Natural killer cell (primary cell): ENCODE results near the gene SHROOM1. TPM values are rescaled to one million over a fixed set of nuclear protein-coding genes. Genes with fewer than 3 reads are reported as not detected.

ENCODE experiments used
- ATAC-seq, 3 donors: fragments of 150-1000 bp in 2 of 3; fragments of 200-7000 bp in 1 of 3; cut with Tn5 transposase; 1 replicate in 1 of 3; 2 replicates in 2 of 3; pipeline ENCODE4 v1.10.0; 2021; ENCODE audit warnings: mild to moderate bottlenecking in 2 of 3, moderate library complexity in 2 of 3
- DNase-seq, 2 donors: peaks; one replicate each; pipeline versions ENCODE4 v3.0.0 to v3.0.0-alpha.2; 2013 to 2021; ENCODE audit warnings: mixed read lengths in 1 of 2
- H3K27ac ChIP-seq: one replicate; pipeline ENCODE4 v1.5.1; 2013; ENCODE audit warnings: mild to moderate bottlenecking, low read length
- H3K27me3 ChIP-seq: one replicate; pipeline ENCODE4 v1.6.1; 2013; ENCODE audit warnings: low read length; ENCODE audit not compliant: control insufficient read depth, insufficient read depth
- H3K36me3 ChIP-seq: one replicate; pipeline ENCODE4 v1.6.1; 2013; ENCODE audit warnings: low read length; ENCODE audit not compliant: control insufficient read depth, insufficient read depth
- H3K4me1 ChIP-seq: one replicate; pipeline ENCODE4 v1.6.1; 2013; ENCODE audit warnings: low read length; ENCODE audit not compliant: control insufficient read depth, insufficient read depth
- H3K4me3 ChIP-seq: one replicate; pipeline ENCODE4 v1.5.1; 2013; ENCODE audit warnings: low read length
- H3K9me3 ChIP-seq: one replicate; pipeline ENCODE4 v1.6.1; 2013; ENCODE audit warnings: low read length; ENCODE audit not compliant: control insufficient read depth, insufficient read depth
- H3K27ac Mint-ChIP-seq, 2 donors: one replicate each; pipeline ENCODE4 v1.8.0; 2022; ENCODE audit warnings: mild to moderate bottlenecking in 2 of 2, mixed read lengths in 2 of 2, moderate library complexity in 1 of 2
- H3K27me3 Mint-ChIP-seq, 2 donors: one replicate each; pipeline ENCODE4 v1.8.0; 2022; ENCODE audit warnings: low read depth in 2 of 2, mixed read lengths in 2 of 2
- H3K36me3 Mint-ChIP-seq: one replicate; pipeline ENCODE4 v1.8.0; 2022; ENCODE audit warnings: mixed read lengths
- H3K4me1 Mint-ChIP-seq, 2 donors: one replicate each; pipeline ENCODE4 v1.8.0; 2022; ENCODE audit warnings: mixed read lengths in 2 of 2
- H3K4me3 Mint-ChIP-seq: one replicate; pipeline ENCODE4 v1.8.0; 2022; ENCODE audit warnings: mild to moderate bottlenecking, moderate library complexity, mixed read lengths
- H3K9me3 Mint-ChIP-seq, 2 donors: one replicate each; pipeline ENCODE4 v1.8.0; 2022; ENCODE audit warnings: mixed read lengths in 2 of 2
- CTCF ChIP-seq: fragments of 200-600 bp; IDR thresholded peaks from one replicate; pipeline ENCODE4 v1.8.0; 2022; ENCODE audit warnings: antibody characterized with exemption
- WGBS: methylation state at CpG from one replicate; pipeline ENCODE4 v1.1.7; 2013; ENCODE audit warnings: missing lambda C conversion rate; ENCODE audit not compliant: insufficient coverage; 5-methylcytosine and 5-hydroxymethylcytosine counted together
- intact Hi-C: fragments of 100-400 bp; cut with micrococcal nuclease; formaldehyde crosslinking; loops from one replicate; pipeline ENCODE4 v1.14.2; 2022
- total RNA-seq, 4 donors: library from RNA; stranded (reverse); fragments of 120-200 nt in 1 of 4; gene quantifications; one replicate each; pipeline versions ENCODE4 v1.2.3 to v1.2.4, GENCODE V29; 2013 to 2022

Gene SHROOM1
- total RNA-seq, 3 donors from 2014 or later (not counting 1 experiment from before 2014, with no cell fraction given): 0.82 to 3.5 (median 0.85) TPM

DNA sequence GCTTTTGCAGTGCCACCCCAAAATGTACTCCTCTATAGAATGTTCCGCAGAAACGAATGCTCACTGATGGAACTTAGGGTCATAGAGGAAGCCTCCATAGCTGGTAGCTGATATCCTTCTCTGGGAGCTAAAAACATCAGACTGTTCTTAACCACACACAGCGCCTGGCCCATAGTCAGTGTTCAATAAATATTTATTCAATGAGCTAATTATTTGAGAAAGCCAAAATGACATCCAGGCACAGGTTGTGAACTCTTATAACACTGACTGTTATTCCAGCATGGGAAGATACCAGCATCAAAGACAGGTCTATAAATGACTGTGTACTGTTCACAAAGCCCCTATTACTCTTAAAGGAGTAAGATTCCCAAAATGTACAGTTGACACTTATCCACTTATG lies 22.9 kb upstream of the SHROOM1 start:
- H3K27ac Mint-ChIP-seq: no peak overlapping the region
- no peak for DNase-seq
- WGBS: 97% methylated on average over 3 of the region's 3 CpGs
- no peak for TF ChIP-seq CTCF
- H3K4me1 Mint-ChIP-seq: no peaks in the 10 kb centered on the region
- no peak for ATAC-seq
- H3K36me3 ChIP-seq: no peaks in the 10 kb centered on the region
- peaks cover 5 to 11% of the 10 kb centered on the region in 2 donors for H3K27me3 Mint-ChIP-seq
- no peak overlapping the region for H3K4me3 Mint-ChIP-seq
- no peaks in the 10 kb centered on the region for H3K9me3 Mint-ChIP-seq
- no peak overlapping the region for H3K27ac ChIP-seq
- H3K4me3 ChIP-seq: no peak overlapping the region
- no peaks in the 10 kb centered on the region for H3K36me3 Mint-ChIP-seq
- no peaks in the 10 kb centered on the region for H3K4me1 ChIP-seq
- no peaks in the 10 kb centered on the region for H3K27me3 ChIP-seq
- H3K9me3 ChIP-seq: no peaks in the 10 kb centered on the region
- intact Hi-C loops: no loop called here

- DNase-seq (no peak), ATAC-seq (no peak)
- no peak for TF ChIP-seq CTCF
- Histone ChIP-seq H3K27me3 (no peaks in the 10 kb centered on the region), H3K36me3 (no peaks in the 10 kb centered on the region), H3K9me3 (no peaks in the 10 kb centered on the region), H3K27ac (no peak overlapping the region), H3K4me3 (no peak overlapping the region), H3K4me1 (no peaks in the 10 kb centered on the region)
- intact Hi-C loops: no loop called here
- H3K27me3 Mint-ChIP-seq: peaks cover 6 to 7% of the 10 kb centered on the region in 2 donors
- no peak overlapping the region for H3K27ac Mint-ChIP-seq
- H3K4me1 Mint-ChIP-seq: no peaks in the 10 kb centered on the region
- H3K36me3 Mint-ChIP-seq: no peaks in the 10 kb centered on the region
- H3K9me3 Mint-ChIP-seq: no peaks in the 10 kb centered on the region
- H3K4me3 Mint-ChIP-seq: no peak overlapping the region
- WGBS: 90% methylated on average over 2 of the region's 2 CpGs
Observed at GRCh38 chr5:132850066-132850465, 19.6 kb upstream of the SHROOM1 start.

GRCh38 chr5:132849347-132849746 lies 18.9 kb upstream of the SHROOM1 start:
- no peak for TF ChIP-seq CTCF
- ATAC-seq (no peak), DNase-seq (no peak)
- Histone ChIP-seq H3K9me3 (no peaks in the 10 kb centered on the region), H3K4me3 (no peak overlapping the region), H3K4me1 (no peaks in the 10 kb centered on the region), H3K36me3 (no peaks in the 10 kb centered on the region), H3K27me3 (no peaks in the 10 kb centered on the region), H3K27ac (no peak overlapping the region)
- 69% methylated on average over 1 of the region's 1 CpG for WGBS
- Mint-ChIP-seq H3K4me1 (no peaks in the 10 kb centered on the region), H3K4me3 (no peak overlapping the region), H3K27me3 (peaks cover 6 to 7% of the 10 kb centered on the region in 2 donors), H3K27ac (no peak overlapping the region), H3K36me3 (no peaks in the 10 kb centered on the region), H3K9me3 (no peaks in the 10 kb centered on the region)
- intact Hi-C loops: no loop called here

GRCh38 chr5:132848270-132848669 lies 17.8 kb upstream of the SHROOM1 start:
- no peaks in the 10 kb centered on the region for H3K27me3 ChIP-seq
- no peak for ATAC-seq
- H3K9me3 ChIP-seq: no peaks in the 10 kb centered on the region
- 95% methylated on average over 8 of the region's 8 CpGs for WGBS
- no peak for TF ChIP-seq CTCF
- Mint-ChIP-seq H3K27me3 (peaks cover 6 to 7% of the 10 kb centered on the region in 2 donors), H3K36me3 (no peaks in the 10 kb centered on the region), H3K4me1 (no peaks in the 10 kb centered on the region), H3K4me3 (no peak overlapping the region), H3K9me3 (no peaks in the 10 kb centered on the region), H3K27ac (no peak overlapping the region)
- no peaks in the 10 kb centered on the region for H3K36me3 ChIP-seq
- H3K27ac ChIP-seq: no peak overlapping the region
- H3K4me3 ChIP-seq: no peak overlapping the region
- H3K4me1 ChIP-seq: no peaks in the 10 kb centered on the region
- intact Hi-C loops: no loop called here
- no peak for DNase-seq
